Epithelial cell of proximal tubule (primary cell): ENCODE measurements around the gene CLECL1. TPM values are rescaled to one million over a fixed set of nuclear protein-coding genes. Genes with fewer than 3 reads are reported as not detected.

ENCODE experiments used
- DNase-seq: peaks from one replicate; pipeline ENCODE4 v3.0.0-alpha.2; 2011; ENCODE audit warnings: low read depth
- H3K4me3 ChIP-seq: 2 replicates; pipeline ENCODE4 v1.5.1; 2011; ENCODE audit warnings: low read depth, mild to moderate bottlenecking, low read length
- total RNA-seq: library from RNA; depleted of rRNA; stranded (reverse); fragments of >200 nt; gene quantifications from 2 replicates; pipeline ENCODE4 v1.2.3, GENCODE V29; 2015
- TF ChIP-seq, protein P1 (sequence below): conservative IDR thresholded peaks from 2 replicates; pipeline ENCODE4 v1.5.1; 2012; ENCODE audit warnings: low read depth, mild to moderate bottlenecking, low read length

Gene CLECL1
- not detected in 2 replicates for total RNA-seq

DNA sequence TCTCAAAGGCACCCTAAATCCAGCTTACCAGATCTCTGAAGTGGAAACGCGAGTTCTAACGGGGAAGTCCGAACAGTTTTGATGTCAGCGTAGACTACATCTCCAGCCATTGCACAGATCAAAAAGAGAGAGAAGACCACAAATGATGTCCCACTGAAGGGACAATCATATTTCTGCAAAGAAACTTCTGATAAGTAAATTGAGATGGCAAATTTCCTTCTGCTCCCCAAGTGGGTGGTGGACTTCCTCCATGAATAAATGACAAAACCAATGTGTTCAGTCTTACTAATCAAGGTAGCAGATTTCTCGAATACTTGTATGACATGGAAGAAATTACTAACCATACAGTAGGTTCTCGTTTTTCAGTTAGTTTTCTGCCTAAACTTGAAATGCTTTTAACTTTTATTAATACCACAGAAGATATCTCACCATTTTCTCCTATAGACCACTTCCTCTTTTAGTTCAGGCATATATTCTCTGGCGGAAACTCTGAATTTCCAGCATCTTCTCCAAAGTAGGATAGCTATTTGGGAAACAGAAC, at the start of gene CLECL1:
TSS of gene CLECL1 (minus strand) at position 177 of the 541 bp plus-strand sequence.
- TF ChIP-seq, protein P1, sequence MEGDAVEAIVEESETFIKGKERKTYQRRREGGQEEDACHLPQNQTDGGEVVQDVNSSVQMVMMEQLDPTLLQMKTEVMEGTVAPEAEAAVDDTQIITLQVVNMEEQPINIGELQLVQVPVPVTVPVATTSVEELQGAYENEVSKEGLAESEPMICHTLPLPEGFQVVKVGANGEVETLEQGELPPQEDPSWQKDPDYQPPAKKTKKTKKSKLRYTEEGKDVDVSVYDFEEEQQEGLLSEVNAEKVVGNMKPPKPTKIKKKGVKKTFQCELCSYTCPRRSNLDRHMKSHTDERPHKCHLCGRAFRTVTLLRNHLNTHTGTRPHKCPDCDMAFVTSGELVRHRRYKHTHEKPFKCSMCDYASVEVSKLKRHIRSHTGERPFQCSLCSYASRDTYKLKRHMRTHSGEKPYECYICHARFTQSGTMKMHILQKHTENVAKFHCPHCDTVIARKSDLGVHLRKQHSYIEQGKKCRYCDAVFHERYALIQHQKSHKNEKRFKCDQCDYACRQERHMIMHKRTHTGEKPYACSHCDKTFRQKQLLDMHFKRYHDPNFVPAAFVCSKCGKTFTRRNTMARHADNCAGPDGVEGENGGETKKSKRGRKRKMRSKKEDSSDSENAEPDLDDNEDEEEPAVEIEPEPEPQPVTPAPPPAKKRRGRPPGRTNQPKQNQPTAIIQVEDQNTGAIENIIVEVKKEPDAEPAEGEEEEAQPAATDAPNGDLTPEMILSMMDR = no peak
- no peak within 1 kb of the TSS for H3K4me3 ChIP-seq

DNA sequence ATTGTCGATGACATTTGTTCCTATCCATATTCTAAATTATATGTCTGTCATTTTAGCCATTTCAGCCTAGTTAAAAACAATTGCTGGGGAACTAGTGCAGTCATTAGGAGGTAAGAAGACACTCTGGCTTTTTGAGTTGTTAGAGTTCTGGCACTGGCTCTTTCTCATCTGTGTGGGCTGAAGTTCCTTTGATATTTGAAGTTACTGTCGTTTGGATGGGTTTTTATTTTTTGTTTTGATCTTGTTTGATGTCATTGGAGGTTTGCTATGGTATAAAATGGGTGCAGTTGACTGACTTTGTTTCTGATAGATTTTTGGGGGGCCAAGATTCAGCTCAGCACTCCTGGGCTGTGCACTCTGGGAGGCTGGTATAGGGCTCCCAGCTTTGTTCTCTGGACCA, 48.5 kb upstream of the CLECL1 start:
- no peak for DNase-seq
- H3K4me3 ChIP-seq = no peak overlapping the region
- TF ChIP-seq, protein P1 = no peak

More for the DNA sequence above, at the start of gene CLECL1:
- no peak for DNase-seq

- H3K4me3 ChIP-seq = no peak overlapping the region
- no peak for DNase-seq
- TF ChIP-seq, protein P1 = no peak
Measured at GRCh38 chr12:9779209-9779608, 46.3 kb upstream of the CLECL1 start.

DNA sequence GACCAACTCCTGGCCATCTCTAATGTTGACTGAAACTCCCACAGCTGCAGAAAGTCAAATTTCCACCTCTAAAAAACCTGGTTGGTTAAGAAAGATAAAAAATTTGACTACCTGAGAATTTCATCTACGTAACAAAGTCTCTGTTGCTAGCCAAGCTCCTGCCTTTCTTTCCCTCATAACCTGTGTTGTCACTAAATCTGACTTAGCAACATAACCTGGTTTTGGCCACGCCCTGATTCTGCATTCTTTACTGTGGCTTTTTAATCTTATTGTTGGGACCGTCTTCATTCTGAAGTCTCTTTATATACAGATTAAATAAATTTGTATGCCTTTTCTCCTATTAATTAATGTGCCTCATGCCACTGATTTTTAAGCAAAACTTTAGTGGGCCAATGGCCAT, 43.9 kb upstream of the CLECL1 start:
- TF ChIP-seq, protein P1 = no peak
- H3K4me3 ChIP-seq = no peak overlapping the region
- DNase-seq = no peak

DNA sequence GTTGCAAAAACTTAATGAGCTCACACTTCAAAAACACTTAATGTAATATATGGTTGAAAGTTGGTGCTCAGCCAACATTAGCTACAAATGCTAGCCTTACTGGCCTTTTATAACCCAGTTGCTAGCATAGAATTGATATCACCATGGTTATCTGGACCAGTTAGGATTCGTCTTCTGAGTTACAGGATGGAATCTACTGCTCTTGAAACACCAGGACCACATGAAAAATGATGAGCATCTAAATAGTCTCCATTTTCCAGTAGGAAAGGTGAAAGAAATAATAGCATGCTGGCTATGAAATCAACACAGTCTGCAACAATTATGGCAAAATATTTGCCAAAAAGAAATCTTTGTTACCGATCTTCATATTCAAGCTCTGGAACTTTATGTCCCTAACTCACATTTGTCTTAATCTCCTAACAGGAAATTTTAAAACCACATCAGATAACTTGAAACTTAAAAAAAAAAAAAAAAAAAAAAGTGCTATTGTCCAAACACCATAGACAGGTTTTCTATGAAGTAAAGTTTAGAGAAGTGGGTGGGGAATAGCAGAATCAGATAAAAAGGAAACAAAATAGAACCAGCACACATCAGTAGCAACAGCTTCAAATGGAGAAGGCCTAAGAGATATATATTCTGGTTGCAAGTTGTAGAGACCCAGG, 40.5 kb upstream of the CLECL1 start:
- TF ChIP-seq, protein P1 = no peak

GRCh38 chr12:9763025-9763424, 30.1 kb upstream of the CLECL1 start:
- TF ChIP-seq, protein P1 = no peak

More for the DNA sequence above, 40.5 kb upstream of the CLECL1 start:
- H3K4me3 ChIP-seq = no peak overlapping the region
- DNase-seq = no peak

DNA sequence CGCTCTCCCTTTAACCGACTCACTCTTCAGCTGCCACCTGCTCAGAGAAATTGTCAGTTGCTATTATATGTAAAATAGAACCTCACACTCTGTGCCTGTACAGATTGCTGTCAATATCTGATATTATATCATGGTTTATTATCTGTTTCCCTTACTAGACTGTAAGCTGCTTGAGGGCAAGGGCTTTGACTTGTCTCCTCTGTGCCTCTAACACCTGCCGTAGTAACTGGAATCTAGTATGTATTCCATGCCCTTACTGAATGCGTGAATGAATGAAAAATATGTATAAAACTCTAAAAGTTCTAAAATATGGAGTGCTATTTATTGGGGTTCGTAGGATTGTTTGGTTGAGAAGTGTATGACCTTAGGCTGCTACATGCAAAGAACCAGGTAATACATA, 29.5 kb upstream of the CLECL1 start:
- no peak for DNase-seq
- TF ChIP-seq, protein P1 = no peak
- no peak overlapping the region for H3K4me3 ChIP-seq

More at GRCh38 chr12:9763025-9763424, 30.1 kb upstream of the CLECL1 start:
- no peak for DNase-seq
- H3K4me3 ChIP-seq = no peak overlapping the region
